GM19239 (cell line): Measurements from ENCODE around the gene ZBTB18.

ENCODE experiments used
- DNase-seq: peaks from one replicate; pipeline ENCODE4 v3.0.0; 2011; ENCODE audit warnings: low spot score; ENCODE audit not compliant: insufficient read length
- FAIRE-seq: peaks from 2 replicates; lab custom pipeline; 2011; peaks lifted over from hg19 to GRCh38; lab: Jason Lieb, UNC

Gene ZBTB18

GRCh38 chr1:244083383-244083943 lies 32.4 kb downstream of the ZBTB18 start:
- no peak for FAIRE-seq
- no peak for DNase-seq

GRCh38 chr1:244084763-244085162 lies 33.7 kb downstream of the ZBTB18 start:
- DNase-seq (no peak), FAIRE-seq (no peak)

- FAIRE-seq (no peak), DNase-seq (no peak)
Observed at GRCh38 chr1:244085891-244086290, 34.8 kb downstream of the ZBTB18 start.

- DNase-seq (no peak), FAIRE-seq (no peak)
Observed at GRCh38 chr1:244087021-244087560, 36.0 kb downstream of the ZBTB18 start.

GRCh38 chr1:244087611-244088010 lies 36.5 kb downstream of the ZBTB18 start:
- no peak for FAIRE-seq
- no peak for DNase-seq

GRCh38 chr1:244088161-244088560 lies 37.1 kb downstream of the ZBTB18 start:
- DNase-seq = no peak
- no peak for FAIRE-seq

GRCh38 chr1:244089561-244089960 lies 38.5 kb downstream of the ZBTB18 start:
- no peak for DNase-seq
- FAIRE-seq = no peak

- DNase-seq (no peak), FAIRE-seq (no peak)
Observed at GRCh38 chr1:244090645-244091044, 39.6 kb downstream of the ZBTB18 start.

- DNase-seq (no peak), FAIRE-seq (no peak)
Observed at GRCh38 chr1:244092293-244092963, 41.3 kb downstream of the ZBTB18 start.

GRCh38 chr1:244092964-244093638 lies 42.0 kb downstream of the ZBTB18 start:
- DNase-seq = no peak

GRCh38 chr1:244094880-244095528 lies 43.9 kb downstream of the ZBTB18 start:
- FAIRE-seq = no peak
- DNase-seq = no peak

More at GRCh38 chr1:244092964-244093638, 42.0 kb downstream of the ZBTB18 start:
- no peak for FAIRE-seq

GRCh38 chr1:244095529-244095911 lies 44.4 kb downstream of the ZBTB18 start:
- FAIRE-seq (no peak), DNase-seq (no peak)

GRCh38 chr1:244096066-244096610 lies 45.1 kb downstream of the ZBTB18 start:
- FAIRE-seq = no peak
- no peak for DNase-seq

- no peak for FAIRE-seq
Observed at GRCh38 chr1:244096691-244097090, 45.6 kb downstream of the ZBTB18 start.

GRCh38 chr1:244097523-244098405 lies 46.7 kb downstream of the ZBTB18 start:
- no peak for DNase-seq
- FAIRE-seq = no peak

More at GRCh38 chr1:244096691-244097090, 45.6 kb downstream of the ZBTB18 start:
- no peak for DNase-seq

- no peak for FAIRE-seq
- DNase-seq = no peak
Observed at GRCh38 chr1:244099258-244099930, 48.3 kb downstream of the ZBTB18 start.

- no peak for DNase-seq
- FAIRE-seq = no peak
Observed at GRCh38 chr1:244100276-244100675, 49.2 kb downstream of the ZBTB18 start.

- FAIRE-seq (no peak), DNase-seq (no peak)
Observed at GRCh38 chr1:244100704-244101453, 49.8 kb downstream of the ZBTB18 start.
